CD4-positive, alpha-beta T cell (primary cell): ENCODE results near the gene FAM83E. TPM values are rescaled to one million over a fixed set of nuclear protein-coding genes. Genes with fewer than 3 reads are reported as not detected.

Experiments
- ATAC-seq: fragments of 200-7000 bp; cut with Tn5 transposase; one replicate; pipeline ENCODE4 v1.10.0; 2022; ENCODE audit warnings: mild to moderate bottlenecking; ENCODE audit not compliant: poor library complexity
- CTCF ChIA-PET: fragments of 350-600 bp; sonication (Branson Sonifier 250); formaldehyde crosslinking; loops from one replicate; lab custom pipeline; 2021; ENCODE audit warnings: antibody characterized with exemption, inconsistent platforms; lab: Charles Lee
- POLR2A ChIA-PET: fragments of 350-600 bp; sonication (Branson Sonifier 250); formaldehyde crosslinking; loops from one replicate; lab custom pipeline; 2021; ENCODE audit warnings: antibody characterized with exemption, inconsistent platforms; lab: Charles Lee
- DNase-seq, 14 experiments: peaks; one replicate each; pipeline ENCODE4 v3.0.0-alpha.2; 2013 to 2020; ENCODE audit warnings: mixed read lengths in 2 of 14
- H3K27ac ChIP-seq, 2 donors: one replicate each; pipeline versions ENCODE4 v1.5.1 to v1.7.0; 2013; ENCODE audit warnings: low read length in 2 of 2, low read depth in 1 of 2, mild to moderate bottlenecking in 1 of 2
- H3K27me3 ChIP-seq, 2 experiments: 1 replicate in 1 of 2; 2 replicates in 1 of 2; pipeline versions ENCODE4 v1.6.1 to v1.7.0; 2013; ENCODE audit warnings: low read length in 2 of 2, control low read depth in 1 of 2, mild to moderate bottlenecking in 1 of 2, moderate library complexity in 1 of 2; ENCODE audit not compliant: insufficient read depth in 2 of 2, control insufficient read depth in 1 of 2
- H3K36me3 ChIP-seq: one replicate; pipeline ENCODE4 v1.6.1; 2013; ENCODE audit warnings: low read length, control low read depth; ENCODE audit not compliant: insufficient read depth
- H3K4me1 ChIP-seq: one replicate; pipeline ENCODE4 v1.6.1; 2013; ENCODE audit warnings: low read length, control low read depth; ENCODE audit not compliant: insufficient read depth
- H3K4me3 ChIP-seq: one replicate; pipeline ENCODE4 v1.5.1; 2013; ENCODE audit warnings: mild to moderate bottlenecking, low read length, moderate library complexity
- H3K9me3 ChIP-seq, 2 experiments: 1 replicate in 1 of 2; 2 replicates in 1 of 2; pipeline versions ENCODE4 v1.6.1 to v1.7.0; 2013; ENCODE audit warnings: low read length in 2 of 2, mild to moderate bottlenecking in 2 of 2, control low read depth in 1 of 2, moderate library complexity in 1 of 2; ENCODE audit not compliant: control insufficient read depth in 1 of 2, insufficient read depth in 1 of 2
- H3K27ac Mint-ChIP-seq: one replicate; pipeline ENCODE4 v1.8.0; 2020; ENCODE audit warnings: mixed read lengths
- H3K27me3 Mint-ChIP-seq: one replicate; pipeline ENCODE4 v1.8.0; 2021; ENCODE audit warnings: mixed read lengths
- H3K36me3 Mint-ChIP-seq: one replicate; pipeline ENCODE4 v1.8.0; 2021; ENCODE audit warnings: low read depth, mixed read lengths
- H3K4me1 Mint-ChIP-seq: one replicate; pipeline ENCODE4 v1.8.0; 2021; ENCODE audit warnings: low read depth, mixed read lengths
- H3K4me3 Mint-ChIP-seq: one replicate; pipeline ENCODE4 v1.8.0; 2020; ENCODE audit warnings: mild to moderate bottlenecking, mixed read lengths
- H3K9me3 Mint-ChIP-seq: one replicate; pipeline ENCODE4 v1.8.0; 2020; ENCODE audit warnings: mixed read lengths
- CTCF ChIP-seq: fragments of 200-600 bp; IDR thresholded peaks from one replicate; pipeline ENCODE4 v1.8.0; 2022; ENCODE audit warnings: antibody characterized with exemption, mild to moderate bottlenecking
- intact Hi-C, 2 experiments: fragments of 100-400 bp; cut with DNase I in 1 of 2; cut with micrococcal nuclease in 1 of 2; formaldehyde crosslinking; loops; one replicate each; pipeline versions ENCODE4 v1.15.1 to v1.9.0; 2023 to 2025; cut with DNase I, micrococcal nuclease
- total RNA-seq, 174 experiments: library from RNA in 2 of 174; stranded (reverse) in 2 of 174; gene quantifications; one replicate each; pipeline ENCODE4 v1.2.3 and lab custom pipeline; 2021 to 2026

Gene FAM83E
- total RNA-seq, 2 experiments from 2014 or later, result 1.6 to 2.6 TPM

- no peak overlapping the region for H3K27ac ChIP-seq
- Mint-ChIP-seq H3K27ac (no peak overlapping the region), H3K4me3 (no peak overlapping the region), H3K9me3 (no peaks in the 10 kb centered on the region), H3K27me3 (no peaks in the 10 kb centered on the region), H3K36me3 (no peaks in the 10 kb centered on the region), H3K4me1 (peaks cover 3% of the 10 kb centered on the region)
- H3K27me3 ChIP-seq, result no peaks in the 10 kb centered on the region
- intact Hi-C loops, result no loop called here
- no peak for DNase-seq
- no peaks in the 10 kb centered on the region for H3K9me3 ChIP-seq
- H3K4me3 ChIP-seq, result no peak overlapping the region
- ATAC-seq, result no peak
- ChIA-PET POLR2A (no interaction called here), CTCF (no interaction called here)
- no peak for TF ChIP-seq CTCF
- H3K4me1 ChIP-seq, result peaks cover 3% of the 10 kb centered on the region
- no peaks in the 10 kb centered on the region for H3K36me3 ChIP-seq
Observed at GRCh38 chr19:48603850-48604249, 11.0 kb downstream of the FAM83E start.

GRCh38 chr19:48603449-48603848 is 11.4 kb downstream of the FAM83E start:
- Histone ChIP-seq H3K36me3 (no peaks in the 10 kb centered on the region), H3K27ac (no peak overlapping the region), H3K4me3 (no peak overlapping the region), H3K4me1 (no peaks in the 10 kb centered on the region), H3K9me3 (no peaks in the 10 kb centered on the region), H3K27me3 (no peaks in the 10 kb centered on the region)
- POLR2A ChIA-PET, result interaction anchor here (1.3 kb wide), 1 partner anchor 15 kb away, joined by 4 read pairs; the partner anchor contains the start of gene RPL18
- Mint-ChIP-seq H3K36me3 (no peaks in the 10 kb centered on the region), H3K27me3 (no peaks in the 10 kb centered on the region), H3K27ac (no peak overlapping the region), H3K4me1 (no peaks in the 10 kb centered on the region), H3K4me3 (no peak overlapping the region), H3K9me3 (no peaks in the 10 kb centered on the region)
- no peak for TF ChIP-seq CTCF
- CTCF ChIA-PET, result no interaction called here
- DNase-seq (peak in 1 of 14 experiments; percentile 22), ATAC-seq (no peak)
- intact Hi-C loops, result no loop called here

- no peaks in the 10 kb centered on the region for H3K9me3 Mint-ChIP-seq
- POLR2A ChIA-PET, result interaction anchor here (1.3 kb wide), 1 partner anchor 16 kb away, joined by 4 read pairs; the partner anchor contains the start of gene RPL18
- H3K36me3 ChIP-seq, result no peaks in the 10 kb centered on the region
- H3K27me3 ChIP-seq, result no peaks in the 10 kb centered on the region
- H3K4me3 ChIP-seq, result no peak overlapping the region
- ATAC-seq (no peak), DNase-seq (no peak)
- TF ChIP-seq CTCF, result no peak
- CTCF ChIA-PET, result no interaction called here
- no peaks in the 10 kb centered on the region for H3K36me3 Mint-ChIP-seq
- H3K27me3 Mint-ChIP-seq, result no peaks in the 10 kb centered on the region
- no peaks in the 10 kb centered on the region for H3K9me3 ChIP-seq
- intact Hi-C loops, result no loop called here
- no peak overlapping the region for H3K4me3 Mint-ChIP-seq
- no peaks in the 10 kb centered on the region for H3K4me1 Mint-ChIP-seq
- no peak overlapping the region for H3K27ac ChIP-seq
- H3K27ac Mint-ChIP-seq, result no peak overlapping the region
- peaks cover 2% of the 10 kb centered on the region for H3K4me1 ChIP-seq
Observed at GRCh38 chr19:48603001-48603400, 11.9 kb downstream of the FAM83E start.
